GM12864 (cell line): Measurements from ENCODE around the gene PLPPR4.

Experiments used
- DNase-seq: peaks from one replicate; pipeline ENCODE4 v3.0.0-alpha.2; 2011; ENCODE audit warnings: low read depth
- H3K4me3 ChIP-seq: 2 replicates; pipeline ENCODE4 v1.5.1; 2011; ENCODE audit warnings: mild to moderate bottlenecking, low read depth, low read length, control low read depth
- TF ChIP-seq, protein P1 (sequence below): IDR thresholded peaks from 2 replicates; pipeline ENCODE4 v1.5.1; 2011; ENCODE audit warnings: low read depth, mild to moderate bottlenecking, moderate library complexity, low read length, control low read depth, inconsistent platforms; ENCODE audit errors: missing control alignments

Gene PLPPR4

DNA sequence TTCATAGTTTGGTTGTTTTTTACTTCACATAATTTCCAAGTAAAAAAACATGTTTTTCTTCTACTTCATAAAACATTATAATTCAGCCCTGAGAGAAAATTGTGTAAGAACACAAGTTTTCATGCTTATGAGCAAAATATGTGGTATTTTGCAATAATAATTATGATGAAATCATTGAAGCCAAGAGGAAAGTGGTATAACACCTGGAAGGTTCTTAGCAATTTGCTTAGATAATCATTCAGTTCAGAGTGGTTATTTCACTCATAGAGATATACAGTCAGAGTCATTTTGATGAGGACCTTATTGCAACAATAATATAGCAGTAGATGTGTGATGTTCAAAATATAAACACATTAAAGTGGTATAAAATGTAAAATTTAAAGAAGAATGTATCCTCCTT is 94.5 kb downstream of the PLPPR4 start:
- H3K4me3 ChIP-seq, result no peak overlapping the region
- no peak for DNase-seq
- TF ChIP-seq, protein P1, sequence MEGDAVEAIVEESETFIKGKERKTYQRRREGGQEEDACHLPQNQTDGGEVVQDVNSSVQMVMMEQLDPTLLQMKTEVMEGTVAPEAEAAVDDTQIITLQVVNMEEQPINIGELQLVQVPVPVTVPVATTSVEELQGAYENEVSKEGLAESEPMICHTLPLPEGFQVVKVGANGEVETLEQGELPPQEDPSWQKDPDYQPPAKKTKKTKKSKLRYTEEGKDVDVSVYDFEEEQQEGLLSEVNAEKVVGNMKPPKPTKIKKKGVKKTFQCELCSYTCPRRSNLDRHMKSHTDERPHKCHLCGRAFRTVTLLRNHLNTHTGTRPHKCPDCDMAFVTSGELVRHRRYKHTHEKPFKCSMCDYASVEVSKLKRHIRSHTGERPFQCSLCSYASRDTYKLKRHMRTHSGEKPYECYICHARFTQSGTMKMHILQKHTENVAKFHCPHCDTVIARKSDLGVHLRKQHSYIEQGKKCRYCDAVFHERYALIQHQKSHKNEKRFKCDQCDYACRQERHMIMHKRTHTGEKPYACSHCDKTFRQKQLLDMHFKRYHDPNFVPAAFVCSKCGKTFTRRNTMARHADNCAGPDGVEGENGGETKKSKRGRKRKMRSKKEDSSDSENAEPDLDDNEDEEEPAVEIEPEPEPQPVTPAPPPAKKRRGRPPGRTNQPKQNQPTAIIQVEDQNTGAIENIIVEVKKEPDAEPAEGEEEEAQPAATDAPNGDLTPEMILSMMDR, result no peak
